Islet of Langerhans (tissue), 1 donor: ENCODE measurements around the gene GAGE2A.
"Not testable (repeated sequence)": the region's sequence is repeated elsewhere in the genome, so short reads cannot be mapped to it uniquely, and the experiment has no call there.

Experiments
- FAIRE-seq: peaks from one replicate; lab custom pipeline; 2011; peaks lifted over from hg19 to GRCh38; lab: Jason Lieb, UNC

The GAGE2A gene

GRCh38 chrX:49589196-49589595, at the start of gene GAGE2A:
Gene GAGE2A, plus strand, starts transcription at chrX:49589496. Its CDS starts 1,155 bp downstream, at chrX:49590651.
- not testable (repeated sequence) for FAIRE-seq

DNA sequence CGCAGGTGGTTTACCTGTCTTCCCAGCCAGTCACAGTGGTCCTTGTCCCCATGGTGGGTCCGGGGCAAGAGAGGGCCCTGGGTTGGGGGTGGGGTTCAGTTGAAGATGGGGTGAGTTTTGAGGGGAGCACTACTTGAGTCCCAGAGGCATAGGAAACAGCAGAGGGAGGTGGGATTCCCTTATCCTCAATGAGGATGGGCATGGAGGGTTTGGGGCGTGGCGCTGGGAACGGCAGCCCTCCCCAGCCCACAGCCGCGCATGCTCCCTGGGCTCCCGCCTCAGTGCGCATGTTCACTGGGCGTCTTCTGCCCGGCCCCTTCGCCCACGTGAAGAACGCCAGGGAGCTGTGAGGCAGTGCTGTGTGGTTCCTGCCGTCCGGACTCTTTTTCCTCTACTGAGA, 47.9 kb upstream of the GAGE2A start, which contains the start of gene GAGE12D:
Gene GAGE12D, plus strand, starts transcription at position 301 of the 400 bp plus-strand sequence. CDS start 1,155 bp downstream, outside the sequence.
- not testable (repeated sequence) for FAIRE-seq

DNA sequence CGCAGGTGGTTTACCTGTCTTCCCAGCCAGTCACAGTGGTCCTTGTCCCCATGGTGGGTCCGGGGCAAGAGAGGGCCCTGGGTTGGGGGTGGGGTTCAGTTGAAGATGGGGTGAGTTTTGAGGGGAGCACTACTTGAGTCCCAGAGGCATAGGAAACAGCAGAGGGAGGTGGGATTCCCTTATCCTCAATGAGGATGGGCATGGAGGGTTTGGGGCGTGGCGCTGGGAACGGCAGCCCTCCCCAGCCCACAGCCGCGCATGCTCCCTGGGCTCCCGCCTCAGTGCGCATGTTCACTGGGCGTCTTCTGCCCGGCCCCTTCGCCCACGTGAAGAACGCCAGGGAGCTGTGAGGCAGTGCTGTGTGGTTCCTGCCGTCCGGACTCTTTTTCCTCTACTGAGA, 38.3 kb upstream of the GAGE2A start, which contains the start of gene GAGE12E:
Gene GAGE12E, plus strand, starts transcription at position 301 of the 400 bp plus-strand sequence. CDS start 1,155 bp downstream, outside the sequence.
- not testable (repeated sequence) for FAIRE-seq

DNA sequence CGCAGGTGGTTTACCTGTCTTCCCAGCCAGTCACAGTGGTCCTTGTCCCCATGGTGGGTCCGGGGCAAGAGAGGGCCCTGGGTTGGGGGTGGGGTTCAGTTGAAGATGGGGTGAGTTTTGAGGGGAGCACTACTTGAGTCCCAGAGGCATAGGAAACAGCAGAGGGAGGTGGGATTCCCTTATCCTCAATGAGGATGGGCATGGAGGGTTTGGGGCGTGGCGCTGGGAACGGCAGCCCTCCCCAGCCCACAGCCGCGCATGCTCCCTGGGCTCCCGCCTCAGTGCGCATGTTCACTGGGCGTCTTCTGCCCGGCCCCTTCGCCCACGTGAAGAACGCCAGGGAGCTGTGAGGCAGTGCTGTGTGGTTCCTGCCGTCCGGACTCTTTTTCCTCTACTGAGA, 28.8 kb upstream of the GAGE2A start, which contains the start of gene GAGE12F:
Gene GAGE12F, plus strand, starts transcription at position 301 of the 400 bp plus-strand sequence. CDS start 1,155 bp downstream, outside the sequence.
- FAIRE-seq, result not testable (repeated sequence)

- FAIRE-seq, result not testable (repeated sequence)
Measured at GRCh38 chrX:49568728-49569127, 20.6 kb upstream of the GAGE2A start.

DNA sequence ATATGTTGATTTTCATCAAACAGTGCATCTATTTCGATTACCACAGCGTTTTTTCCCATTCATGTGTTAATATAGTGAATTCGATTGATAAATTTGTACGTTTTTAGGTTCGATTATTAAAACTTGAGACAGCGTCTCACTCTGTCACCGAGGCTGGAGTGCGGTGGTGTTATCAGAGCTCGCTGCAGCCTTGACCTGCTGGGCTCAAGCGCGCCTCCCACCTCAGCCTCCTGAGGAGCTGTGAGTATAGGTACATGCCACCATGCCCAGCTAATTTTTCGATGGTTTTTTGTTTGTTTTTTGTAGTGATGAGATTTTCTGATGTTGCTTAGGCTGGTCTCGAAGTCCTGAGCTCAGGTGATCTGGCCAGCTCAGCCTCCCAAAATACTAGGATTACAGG, 20.1 kb upstream of the GAGE2A start:
- FAIRE-seq, result not testable (repeated sequence)

DNA sequence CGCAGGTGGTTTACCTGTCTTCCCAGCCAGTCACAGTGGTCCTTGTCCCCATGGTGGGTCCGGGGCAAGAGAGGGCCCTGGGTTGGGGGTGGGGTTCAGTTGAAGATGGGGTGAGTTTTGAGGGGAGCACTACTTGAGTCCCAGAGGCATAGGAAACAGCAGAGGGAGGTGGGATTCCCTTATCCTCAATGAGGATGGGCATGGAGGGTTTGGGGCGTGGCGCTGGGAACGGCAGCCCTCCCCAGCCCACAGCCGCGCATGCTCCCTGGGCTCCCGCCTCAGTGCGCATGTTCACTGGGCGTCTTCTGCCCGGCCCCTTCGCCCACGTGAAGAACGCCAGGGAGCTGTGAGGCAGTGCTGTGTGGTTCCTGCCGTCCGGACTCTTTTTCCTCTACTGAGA, 19.2 kb upstream of the GAGE2A start, which contains the start of gene GAGE12G:
Gene GAGE12G, plus strand, starts transcription at position 301 of the 400 bp plus-strand sequence. CDS start 1,155 bp downstream, outside the sequence.
- FAIRE-seq, result not testable (repeated sequence)

- not testable (repeated sequence) for FAIRE-seq
Measured at GRCh38 chrX:49579649-49580048, 9.6 kb upstream of the GAGE2A start, which contains the start of gene GAGE12H. Gene GAGE12H, plus strand, starts transcription at chrX:49579949. Its CDS starts 1,155 bp downstream, at chrX:49581104.

DNA sequence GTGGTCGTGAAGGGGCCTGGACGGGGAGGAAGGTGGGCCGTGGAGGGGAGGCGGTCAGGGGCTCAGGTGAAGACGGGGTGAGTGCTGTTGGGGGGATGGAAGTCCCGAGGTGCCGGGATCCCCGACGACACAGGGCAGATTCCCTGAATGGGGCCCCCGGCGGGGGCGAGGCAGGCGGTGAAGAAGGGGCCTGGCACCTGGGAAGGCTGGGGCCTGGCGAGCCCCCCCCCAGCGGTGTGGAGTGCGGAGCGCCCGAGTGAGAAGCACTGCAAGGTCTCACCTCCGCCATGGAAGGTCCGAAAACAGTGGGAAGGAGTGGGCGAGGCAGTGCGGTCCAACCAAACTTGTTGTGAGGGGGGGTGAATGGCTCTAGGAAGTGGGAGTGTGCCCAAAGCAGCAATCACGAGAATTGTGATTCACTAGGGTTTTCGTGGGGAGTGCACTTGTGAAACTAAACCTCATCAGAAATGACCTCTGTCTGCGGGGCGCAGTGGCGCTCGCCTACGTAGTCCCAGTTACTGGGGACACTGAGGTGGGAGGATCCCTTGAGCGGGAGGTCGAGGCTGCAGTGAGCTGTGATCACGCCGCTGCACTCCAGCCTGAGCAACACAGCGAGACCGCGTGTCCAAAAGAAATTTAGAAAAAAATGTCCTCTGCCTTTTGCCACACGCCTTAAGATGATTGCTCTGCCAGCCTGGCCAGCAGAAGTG, 628 bp downstream of the GAGE2A start:
- FAIRE-seq, result not testable (repeated sequence)

GRCh38 chrX:49590488-49590887, 1.2 kb downstream of the GAGE2A start:
- not testable (repeated sequence) for FAIRE-seq

- FAIRE-seq, result not testable (repeated sequence)
Measured at GRCh38 chrX:49598720-49599119, 9.4 kb downstream of the GAGE2A start, which contains the start of gene GAGE1. Gene GAGE1, plus strand, starts transcription at chrX:49599020. Its CDS starts 1,155 bp downstream, at chrX:49600175.

DNA sequence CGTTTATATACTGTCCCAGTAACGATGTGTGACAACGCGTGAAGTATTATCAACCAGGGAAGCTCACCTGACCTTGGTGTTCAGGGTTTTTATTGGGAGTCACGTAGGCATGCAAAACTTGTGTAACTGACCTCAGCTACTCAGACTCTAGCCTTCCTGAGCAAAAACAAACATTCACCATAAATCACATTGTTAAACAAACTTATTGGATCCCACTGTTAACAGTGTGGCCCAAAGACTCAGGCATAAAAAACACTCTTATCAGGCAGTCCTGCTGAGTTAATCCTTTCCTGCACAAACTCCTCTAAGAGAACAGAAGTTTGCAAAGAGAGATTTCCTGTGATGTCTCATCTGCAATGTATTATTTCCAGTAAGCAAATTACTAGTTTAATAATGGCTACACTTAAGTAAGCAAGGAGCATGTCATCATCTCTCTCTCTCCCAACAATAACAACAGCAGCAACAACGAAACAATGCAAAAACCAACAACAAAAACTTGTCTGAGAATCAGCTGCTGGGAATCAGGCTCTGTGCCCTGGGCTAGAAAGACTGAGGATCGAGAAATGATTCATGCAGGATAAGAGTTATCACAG, 21.5 kb downstream of the GAGE2A start:
- no peak for FAIRE-seq

DNA sequence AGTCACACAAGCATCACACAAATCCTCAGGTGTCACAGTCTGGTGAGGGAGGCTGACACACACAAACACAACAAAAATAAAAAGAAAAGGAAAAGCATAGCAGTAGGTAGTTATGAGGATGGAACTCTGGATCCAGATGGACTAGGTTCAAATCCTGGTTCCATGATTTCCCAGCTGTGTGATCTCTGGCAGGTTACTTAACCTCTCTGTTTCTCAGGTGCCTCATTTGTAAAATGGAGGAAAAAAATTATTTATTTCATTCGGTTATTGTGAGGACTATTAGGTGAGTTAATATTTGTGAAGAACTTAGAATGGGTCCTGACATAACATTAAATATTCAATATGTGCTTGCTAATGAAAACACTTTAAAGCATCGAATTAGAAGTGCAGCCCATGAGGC, 29.3 kb downstream of the GAGE2A start:
- FAIRE-seq, result no peak

DNA sequence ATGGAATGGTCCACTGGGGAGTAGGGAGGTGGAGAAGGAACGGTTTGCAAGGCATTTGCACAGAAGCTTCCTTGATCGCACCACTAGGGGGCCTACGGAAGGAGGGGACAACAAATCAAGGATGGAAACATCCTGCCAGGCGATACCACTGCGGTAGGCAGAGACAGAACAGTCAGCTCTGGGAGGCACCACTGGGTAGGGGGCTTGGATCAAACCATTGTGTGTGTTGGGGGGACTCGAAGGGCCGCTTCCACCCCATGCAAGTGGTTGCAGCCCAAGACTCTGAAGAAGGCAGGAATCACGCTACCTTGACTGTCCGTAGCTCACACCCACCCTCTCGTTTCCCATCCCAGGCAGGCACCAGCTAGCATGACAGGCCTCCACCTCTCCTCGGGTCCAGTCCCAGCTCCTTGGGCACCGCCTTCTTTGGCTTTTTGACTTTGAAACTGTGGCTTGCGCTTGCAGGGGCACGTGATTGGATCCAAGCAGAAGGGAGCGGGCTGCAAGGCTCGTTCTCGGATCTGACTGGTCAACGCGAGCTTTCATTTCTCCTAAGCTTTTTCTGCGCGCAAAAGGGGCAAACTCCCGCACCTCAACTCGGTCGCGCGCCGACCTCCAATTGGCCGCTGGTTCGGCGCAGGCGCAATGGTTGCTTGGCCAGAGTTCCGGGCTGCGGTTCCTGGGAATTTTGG, 37.9 kb downstream of the GAGE2A start:
- no peak for FAIRE-seq

GRCh38 chrX:49644991-49645637, 55.8 kb downstream of the GAGE2A start:
- FAIRE-seq, result no peak
